AG04449 (cell line): ENCODE data around the gene SERP2.

Source experiments
- CTCF ChIA-PET: fragments of 350-600 bp; formaldehyde crosslinking; extraction: SDS; loops from one replicate; lab custom pipeline; 2021; ENCODE audit warnings: antibody characterized with exemption; lab: Yijun Ruan, JAX
- POLR2A ChIA-PET: fragments of 400-600, 350-600 bp; formaldehyde crosslinking; extraction: SDS; loops from one replicate; lab custom pipeline; 2020; ENCODE audit warnings: antibody characterized with exemption, inconsistent platforms; lab: Yijun Ruan, JAX
- DNase-seq: peaks from one replicate; pipeline ENCODE4 v3.0.0-alpha.2; 2010; ENCODE audit warnings: low read depth, low spot score
- H3K4me3 ChIP-seq: 2 replicates; pipeline ENCODE4 v1.5.1; 2011; ENCODE audit warnings: low read depth, mild to moderate bottlenecking, control low read depth, low read length
- TF ChIP-seq, protein P1 (sequence below): IDR thresholded peaks from one replicate; pipeline ENCODE4 v1.5.1; 2011; ENCODE audit warnings: mild to moderate bottlenecking, moderate library complexity, low read length, control low read depth, inconsistent platforms; ENCODE audit not compliant: insufficient read depth; ENCODE audit errors: missing control alignments

SERP2 gene

DNA sequence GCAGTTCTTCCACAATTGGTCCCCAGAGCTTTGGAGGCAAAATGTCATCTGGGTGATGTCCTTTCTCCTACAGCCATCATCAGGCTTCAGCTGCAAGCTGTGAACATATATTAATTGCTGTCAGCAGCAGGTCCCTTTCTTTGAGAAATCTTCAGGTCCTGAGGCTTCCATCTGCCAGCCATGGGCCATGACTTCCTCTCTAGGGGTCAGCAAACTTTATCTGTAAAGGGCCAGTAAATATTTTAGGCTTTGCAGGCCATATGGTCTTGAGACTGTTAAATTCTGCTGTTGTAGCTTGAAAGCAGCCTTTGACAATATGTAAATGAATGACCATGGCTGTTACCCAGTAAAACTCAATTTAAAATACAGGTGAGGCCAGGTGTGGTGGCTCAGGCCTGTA lies 27.1 kb downstream of the SERP2 start:
- TF ChIP-seq, protein P1, sequence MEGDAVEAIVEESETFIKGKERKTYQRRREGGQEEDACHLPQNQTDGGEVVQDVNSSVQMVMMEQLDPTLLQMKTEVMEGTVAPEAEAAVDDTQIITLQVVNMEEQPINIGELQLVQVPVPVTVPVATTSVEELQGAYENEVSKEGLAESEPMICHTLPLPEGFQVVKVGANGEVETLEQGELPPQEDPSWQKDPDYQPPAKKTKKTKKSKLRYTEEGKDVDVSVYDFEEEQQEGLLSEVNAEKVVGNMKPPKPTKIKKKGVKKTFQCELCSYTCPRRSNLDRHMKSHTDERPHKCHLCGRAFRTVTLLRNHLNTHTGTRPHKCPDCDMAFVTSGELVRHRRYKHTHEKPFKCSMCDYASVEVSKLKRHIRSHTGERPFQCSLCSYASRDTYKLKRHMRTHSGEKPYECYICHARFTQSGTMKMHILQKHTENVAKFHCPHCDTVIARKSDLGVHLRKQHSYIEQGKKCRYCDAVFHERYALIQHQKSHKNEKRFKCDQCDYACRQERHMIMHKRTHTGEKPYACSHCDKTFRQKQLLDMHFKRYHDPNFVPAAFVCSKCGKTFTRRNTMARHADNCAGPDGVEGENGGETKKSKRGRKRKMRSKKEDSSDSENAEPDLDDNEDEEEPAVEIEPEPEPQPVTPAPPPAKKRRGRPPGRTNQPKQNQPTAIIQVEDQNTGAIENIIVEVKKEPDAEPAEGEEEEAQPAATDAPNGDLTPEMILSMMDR, result no peak
- ChIA-PET CTCF (no interaction called here), POLR2A (no interaction called here)
- no peak for DNase-seq
- no peak overlapping the region for H3K4me3 ChIP-seq

DNA sequence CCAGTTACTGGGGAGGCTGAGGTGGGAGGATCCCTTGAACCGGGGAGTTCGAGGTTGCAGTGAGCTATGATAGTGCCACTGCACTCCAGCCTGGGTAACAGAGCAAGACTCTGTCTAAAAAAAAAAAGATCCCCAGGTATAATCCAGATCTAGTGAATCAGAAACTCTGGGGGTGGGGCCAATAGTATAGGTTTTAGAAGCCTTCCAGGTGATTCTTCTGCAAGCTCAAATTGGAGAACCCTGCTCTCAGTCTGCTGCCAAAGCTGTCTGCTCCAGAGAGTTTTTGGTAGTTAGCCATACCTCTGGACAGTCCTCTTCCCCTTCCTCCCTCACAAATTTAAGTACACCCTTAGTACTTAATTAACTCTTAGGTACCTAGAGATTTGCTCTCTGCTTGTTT lies 28.0 kb downstream of the SERP2 start:
- DNase-seq, result no peak
- POLR2A ChIA-PET, result no interaction called here
- CTCF ChIA-PET, result no interaction called here
- no peak overlapping the region for H3K4me3 ChIP-seq
- TF ChIP-seq, protein P1, result no peak

DNA sequence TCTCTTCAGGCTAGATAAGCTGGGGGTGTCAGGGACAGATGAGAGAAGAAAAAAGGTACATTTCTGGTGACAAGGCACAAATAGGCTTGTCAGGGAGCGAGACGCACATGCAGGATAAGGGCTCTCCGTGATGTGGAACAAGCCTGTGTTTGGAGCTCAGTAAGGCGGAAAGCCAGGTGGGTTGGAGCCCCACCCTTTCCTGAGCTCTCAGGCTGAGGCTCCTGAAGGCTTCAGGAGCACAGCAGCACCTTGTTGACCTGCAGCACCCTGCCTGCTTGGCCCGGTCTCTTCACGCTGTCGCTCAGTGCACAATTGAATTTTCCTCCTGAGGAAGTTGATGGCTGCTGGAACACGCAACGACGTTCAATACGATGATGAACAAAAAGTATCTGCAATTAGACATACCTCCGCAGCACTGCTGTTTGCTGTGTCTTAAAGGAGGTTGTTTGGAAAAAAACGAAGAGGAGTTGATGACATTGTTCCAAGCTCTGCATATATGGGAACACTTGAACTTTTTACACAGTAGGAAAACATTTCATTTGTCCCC lies 29.3 kb downstream of the SERP2 start:
- TF ChIP-seq, protein P1, result no peak
- CTCF ChIA-PET, result no interaction called here
- H3K4me3 ChIP-seq, result no peak overlapping the region
- POLR2A ChIA-PET, result no interaction called here
- DNase-seq, result no peak

DNA sequence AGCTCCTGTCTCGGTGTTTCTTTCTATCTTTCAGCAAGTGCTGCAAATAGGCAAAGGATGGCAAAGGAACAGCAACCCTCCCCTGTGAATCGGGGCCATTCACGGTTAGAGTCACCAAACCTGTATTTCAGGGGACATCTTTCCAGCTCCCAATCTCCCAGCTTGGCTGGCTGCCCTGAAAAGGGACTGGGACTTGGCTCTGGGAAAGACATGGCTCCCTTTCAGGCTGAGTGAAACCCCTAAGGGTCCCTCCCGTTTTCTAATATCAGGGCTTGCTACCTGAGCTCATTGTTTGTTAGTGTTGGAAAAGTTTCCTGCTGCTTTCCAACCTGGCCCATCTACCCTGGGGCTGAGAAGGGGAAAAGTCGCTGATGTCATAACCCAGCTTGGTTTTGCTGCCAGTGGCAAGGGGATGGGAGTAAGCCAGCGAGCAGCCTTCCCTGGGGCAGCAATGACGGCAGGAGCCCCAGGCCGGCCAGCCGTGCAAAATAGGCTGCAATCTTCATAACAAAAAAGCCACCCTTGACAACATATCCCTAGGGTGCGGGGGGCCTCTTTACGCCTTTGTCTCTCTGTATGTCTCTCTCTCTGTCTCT lies 29.9 kb downstream of the SERP2 start:
- POLR2A ChIA-PET, result no interaction called here
- no peak for DNase-seq
- TF ChIP-seq, protein P1, result no peak
- CTCF ChIA-PET, result no interaction called here
- H3K4me3 ChIP-seq, result no peak overlapping the region

DNA sequence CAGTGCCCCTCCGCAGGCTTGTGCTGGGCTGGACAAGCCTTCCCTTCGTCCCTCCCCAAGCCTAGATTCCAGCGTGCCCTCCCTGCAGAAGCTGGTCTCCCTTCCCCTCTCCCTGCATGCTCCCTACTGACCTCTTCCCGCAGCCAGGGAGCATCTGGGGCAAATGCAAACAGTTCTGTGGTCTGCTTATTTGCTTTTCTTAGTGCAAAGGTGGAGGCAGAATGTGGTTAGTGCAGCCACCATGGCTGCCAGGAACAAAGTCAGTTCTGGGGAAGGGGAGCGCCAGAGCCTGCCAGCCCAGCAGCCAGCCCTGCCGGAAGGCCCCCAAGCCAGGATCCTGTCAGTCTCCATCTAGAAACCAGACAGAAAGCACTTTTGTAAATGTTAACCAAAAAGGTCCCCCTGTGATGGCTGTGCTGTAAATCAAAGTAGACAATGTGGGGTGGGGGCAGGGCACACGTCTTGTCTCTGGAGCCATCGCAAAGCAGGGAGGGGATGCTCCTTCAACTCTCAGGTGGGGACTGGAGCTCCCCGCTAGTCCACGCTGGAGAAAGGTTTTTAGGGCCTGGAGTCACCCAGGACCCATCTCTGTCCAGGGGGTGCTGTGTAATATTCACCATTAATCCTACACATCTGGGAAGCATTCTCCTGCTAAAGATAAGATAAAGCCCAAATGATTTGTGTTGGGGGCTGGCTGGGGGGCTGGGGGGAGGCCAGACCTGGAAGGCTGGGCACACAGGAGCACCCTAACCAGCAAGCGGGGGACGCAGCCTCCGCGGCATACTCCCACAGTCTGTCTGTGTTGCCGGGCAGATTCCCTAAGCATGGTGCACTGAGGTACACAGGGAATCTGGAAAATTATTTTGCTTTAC lies 30.9 kb downstream of the SERP2 start:
- no peak overlapping the region for H3K4me3 ChIP-seq
- ChIA-PET CTCF (no interaction called here), POLR2A (no interaction called here)
- DNase-seq, result no peak
- TF ChIP-seq, protein P1, result no peak

DNA sequence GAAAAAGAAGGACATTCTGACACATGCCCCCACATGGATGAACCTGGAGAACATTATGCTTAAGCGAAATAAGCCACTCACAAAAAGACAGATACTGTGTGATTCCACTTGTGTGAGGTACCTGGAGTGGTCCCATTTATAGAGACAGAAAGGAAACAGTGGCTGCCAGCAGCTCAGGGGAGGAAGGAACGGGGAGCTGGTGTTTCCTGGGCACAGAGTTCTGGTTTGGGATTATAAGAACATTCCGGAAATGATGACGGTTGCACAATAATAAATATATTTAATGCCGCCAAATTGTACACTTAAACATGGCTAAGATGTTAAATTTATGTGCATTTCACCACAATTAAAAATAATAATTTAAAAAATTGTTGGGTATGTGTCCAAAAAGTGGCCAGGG lies 33.0 kb downstream of the SERP2 start:
- ChIA-PET CTCF (no interaction called here), POLR2A (no interaction called here)
- H3K4me3 ChIP-seq, result no peak overlapping the region
- DNase-seq, result no peak
- TF ChIP-seq, protein P1, result no peak
